GM23248 (cell line): Measurements from ENCODE around the gene ABCG1. TPM values are rescaled to one million over a fixed set of nuclear protein-coding genes. Genes with fewer than 3 reads are reported as not detected.

Experiments
- DNase-seq: peaks from one replicate; pipeline ENCODE4 v3.0.0-alpha.2; 2015
- H2AFZ ChIP-seq: fragments of 200-600 bp; sonication (generic); 2 replicates; pipeline ENCODE4 v1.6.1; 2016; ENCODE audit warnings: antibody characterized with exemption
- H3F3A ChIP-seq: fragments of 200-600 bp; sonication (generic); 2 replicates; pipeline ENCODE4 v1.6.1; 2016; ENCODE audit warnings: mild to moderate bottlenecking, antibody characterized with exemption, mixed run types; ENCODE audit not compliant: insufficient read depth
- H3K27ac ChIP-seq: fragments of 200-600 bp; sonication (generic); 2 replicates; pipeline ENCODE4 v1.5.1; 2016; ENCODE audit warnings: mild to moderate bottlenecking
- H3K27me3 ChIP-seq: fragments of 200-600 bp; sonication (generic); replicated peaks from 2 replicates; pipeline ENCODE4 v1.6.1; 2016; ENCODE audit warnings: mild to moderate bottlenecking; ENCODE audit not compliant: insufficient read depth
- H3K36me3 ChIP-seq: fragments of 200-600 bp; sonication (generic); 2 replicates; pipeline ENCODE4 v1.6.1; 2016; ENCODE audit warnings: low read depth, mild to moderate bottlenecking
- H3K4me1 ChIP-seq: fragments of 200-600 bp; sonication (generic); 2 replicates; pipeline ENCODE4 v1.6.1; 2016; ENCODE audit warnings: mild to moderate bottlenecking; ENCODE audit not compliant: insufficient read depth
- H3K4me2 ChIP-seq: fragments of 200-600 bp; sonication (generic); one replicate; pipeline ENCODE4 v1.6.1; 2016; ENCODE audit warnings: mild to moderate bottlenecking; ENCODE audit not compliant: unreplicated experiment
- H3K4me3 ChIP-seq: fragments of 200-600 bp; sonication (generic); 2 replicates; pipeline ENCODE4 v1.5.1; 2016; ENCODE audit warnings: mild to moderate bottlenecking
- H3K79me2 ChIP-seq: fragments of 200-600 bp; sonication (generic); 2 replicates; pipeline ENCODE4 v1.6.1; 2016; ENCODE audit warnings: mild to moderate bottlenecking; ENCODE audit not compliant: insufficient read depth
- H3K9ac ChIP-seq: fragments of 200-600 bp; sonication (generic); 2 replicates; pipeline ENCODE4 v1.6.1; 2016; ENCODE audit warnings: mild to moderate bottlenecking
- H3K9me2 ChIP-seq: fragments of 200-600 bp; sonication (generic); 2 replicates; pipeline ENCODE4 v1.6.1; 2016; ENCODE audit warnings: mixed run types, mild to moderate bottlenecking, moderate library complexity; ENCODE audit not compliant: insufficient read depth
- H3K9me3 ChIP-seq: fragments of 200-600 bp; sonication (generic); one replicate; pipeline ENCODE4 v1.6.1; 2017; ENCODE audit warnings: low read depth
- H4K20me1 ChIP-seq: fragments of 200-600 bp; sonication (generic); 2 replicates; pipeline ENCODE4 v1.6.0; 2016; ENCODE audit not compliant: insufficient read depth
- EZH2 ChIP-seq: fragments of 200-600 bp; sonication (generic); IDR thresholded peaks from 2 replicates; pipeline ENCODE4 v1.6.1; 2018; ENCODE audit warnings: antibody characterized with exemption, mild to moderate bottlenecking; ENCODE audit not compliant: insufficient read depth, poor library complexity, severe bottlenecking
- EZH2phosphoT487 ChIP-seq: fragments of 200-600 bp; sonication (generic); IDR thresholded peaks from 2 replicates; pipeline ENCODE4 v1.6.1; 2018; ENCODE audit warnings: antibody characterized with exemption, moderate library complexity, mild to moderate bottlenecking, low read depth; ENCODE audit not compliant: insufficient read depth
- WGBS, 2 experiments: methylation state at CpG; one replicate each; pipeline ENCODE4 v1.1.6; 2015 to 2017; ENCODE audit warnings: low lambda C conversion rate in 2 of 2, low coverage in 1 of 2; ENCODE audit errors: missing lambda C conversion rate in 2 of 2; 5-methylcytosine and 5-hydroxymethylcytosine counted together
- in situ Hi-C: fragments of 300-500 bp; cut with MboI; formaldehyde crosslinking; loops from 2 replicates; pipeline ENCODE4 v1.15.0; 2020
- polyA plus RNA-seq: library from polyadenylated mRNA; unstranded; fragments of >200 nt; fragmentation: Nextera tagmentation; extraction: Ambion mirVana; gene quantifications from 2 replicates; pipeline ENCODE4 v1.2.1, GENCODE V29; 2016
- total RNA-seq: library from RNA; depleted of rRNA; stranded (reverse); fragments of >200 nt; shearing (Covaris generic); gene quantifications from 2 replicates; pipeline ENCODE4 v1.2.3, GENCODE V29; 2014

ABCG1 gene
- total and polyA plus RNA-seq, 2 experiments from 2014 or later = 0.08 TPM; not detected in 1

DNA sequence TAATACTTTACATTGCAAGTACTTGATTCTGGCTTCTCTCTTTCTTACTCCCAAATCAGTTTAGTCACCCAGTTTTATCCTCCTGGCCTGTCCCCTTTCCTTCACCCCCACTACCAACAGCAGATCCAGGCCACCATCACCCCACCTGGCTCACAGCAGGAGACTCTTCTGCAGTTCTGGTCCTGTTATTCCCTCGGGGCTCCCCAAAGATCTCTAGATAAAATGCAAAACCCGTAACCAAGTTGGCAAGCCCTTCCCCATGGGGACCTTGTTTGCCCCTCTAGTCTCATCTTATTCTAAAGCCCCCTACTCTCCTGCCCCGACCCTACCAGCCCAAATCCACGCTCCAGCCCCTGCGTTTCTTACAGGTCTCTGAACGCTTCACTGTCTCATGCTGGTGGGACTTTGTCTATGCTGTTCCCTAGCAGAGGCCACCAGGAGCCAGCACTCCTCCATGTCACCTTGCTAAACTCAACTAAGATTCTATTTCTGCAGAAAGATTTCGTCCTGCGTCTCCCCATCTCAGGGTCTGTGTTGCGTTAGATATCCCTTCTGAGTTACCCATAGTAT, 4.0 kb downstream of the ABCG1 start:
- H3K27ac ChIP-seq = no peak overlapping the region
- no peak for DNase-seq
- no peak overlapping the region for H2AFZ ChIP-seq
- no peaks in the 10 kb centered on the region for H3K9me3 ChIP-seq
- no peaks in the 10 kb centered on the region for H4K20me1 ChIP-seq
- 0 out of 2 replicates have a peak, but pooled peaks cover 3% of the 10 kb centered on the region for H3K4me1 ChIP-seq
- H3K4me2 ChIP-seq = no peak overlapping the region
- no peak for TF ChIP-seq EZH2phosphoT487
- no peak for TF ChIP-seq EZH2
- H3K4me3 ChIP-seq = no peak overlapping the region
- H3K9me2 ChIP-seq = no peaks in the 10 kb centered on the region
- H3K79me2 ChIP-seq = no peaks in the 10 kb centered on the region
- no peak overlapping the region for H3K9ac ChIP-seq
- 57 to 58% methylated on average over 9 of the region's 9 CpGs for WGBS, 2 experiments
- H3F3A ChIP-seq = no peaks in the 10 kb centered on the region
- in situ Hi-C loops = no loop called here
- peaks cover 57% of the 10 kb centered on the region for H3K27me3 ChIP-seq
- H3K36me3 ChIP-seq = no peaks in the 10 kb centered on the region

DNA sequence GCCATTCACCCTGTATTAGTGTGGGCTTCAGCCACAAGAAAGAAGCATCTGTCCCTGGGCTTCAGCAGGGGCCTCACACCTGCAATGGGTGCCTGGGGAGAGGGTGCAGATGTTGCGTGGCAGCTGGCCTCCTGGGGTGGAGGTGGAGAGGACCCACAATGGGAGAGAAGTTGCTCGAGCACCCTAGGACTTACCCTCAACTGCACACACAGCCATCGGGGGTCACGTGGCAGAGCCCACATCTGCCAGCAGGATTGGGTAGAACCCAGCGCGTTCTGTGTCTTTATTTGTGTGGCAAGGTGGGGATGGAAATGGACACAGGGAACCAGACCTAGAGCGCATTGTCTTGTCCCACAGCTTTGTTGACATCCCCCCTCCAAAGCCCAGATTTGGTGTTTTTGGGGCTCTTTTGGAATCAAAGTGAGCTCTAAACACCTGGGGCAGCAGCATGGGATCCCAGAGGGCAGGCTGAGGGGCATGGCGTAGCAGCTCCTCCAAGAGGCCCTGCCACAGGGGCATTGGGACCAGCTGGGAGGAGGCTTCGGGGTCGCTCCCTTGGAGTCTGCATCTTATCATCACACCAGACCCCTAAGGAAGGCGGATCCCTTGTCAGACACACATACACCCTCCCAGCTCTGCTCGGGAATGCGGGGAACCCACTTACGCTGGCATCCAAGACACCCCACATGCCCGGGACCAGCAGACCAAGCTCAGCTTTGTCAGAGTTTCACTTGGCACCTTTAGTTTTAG, 5.1 kb downstream of the ABCG1 start:
- H3K79me2 ChIP-seq = no peaks in the 10 kb centered on the region
- no peak overlapping the region for H3K4me3 ChIP-seq
- no peaks in the 10 kb centered on the region for H3F3A ChIP-seq
- H3K9me2 ChIP-seq = no peaks in the 10 kb centered on the region
- H4K20me1 ChIP-seq = no peaks in the 10 kb centered on the region
- H3K9me3 ChIP-seq = no peaks in the 10 kb centered on the region
- H3K9ac ChIP-seq = no peak overlapping the region
- H3K27me3 ChIP-seq = peaks cover 50% of the 10 kb centered on the region
- H2AFZ ChIP-seq = no peak overlapping the region
- no peaks in the 10 kb centered on the region for H3K36me3 ChIP-seq
- DNase-seq = no peak
- H3K4me2 ChIP-seq = no peak overlapping the region
- TF ChIP-seq EZH2phosphoT487 (no peak), EZH2 (no peak)
- in situ Hi-C loops = no loop called here
- 57 to 67% methylated on average over 13 to 14 of the region's 15 CpGs for WGBS, 2 experiments
- H3K4me1 ChIP-seq = 0 out of 2 replicates have a peak, but pooled peaks cover 3% of the 10 kb centered on the region
- H3K27ac ChIP-seq = no peak overlapping the region

DNA sequence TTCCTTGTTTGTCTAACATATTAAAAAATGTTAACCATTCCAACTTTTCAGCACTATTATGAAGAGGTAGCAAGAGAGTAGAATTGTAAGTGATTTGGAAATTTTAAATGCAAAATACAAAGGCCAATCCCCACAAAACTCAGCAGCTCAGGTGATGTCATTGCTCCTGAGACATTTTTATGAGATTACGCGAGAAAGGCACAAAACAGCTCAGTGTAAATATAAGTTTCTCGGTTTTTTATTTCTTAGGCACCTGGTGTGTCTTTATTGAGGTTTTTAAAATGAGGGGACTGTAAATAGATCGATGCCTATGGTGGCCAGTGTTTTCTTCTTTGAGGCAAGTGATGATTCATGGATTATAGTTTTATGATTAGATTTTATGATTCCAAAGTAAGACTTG, 6.1 kb downstream of the ABCG1 start:
- H3K4me3 ChIP-seq = no peak overlapping the region

DNA sequence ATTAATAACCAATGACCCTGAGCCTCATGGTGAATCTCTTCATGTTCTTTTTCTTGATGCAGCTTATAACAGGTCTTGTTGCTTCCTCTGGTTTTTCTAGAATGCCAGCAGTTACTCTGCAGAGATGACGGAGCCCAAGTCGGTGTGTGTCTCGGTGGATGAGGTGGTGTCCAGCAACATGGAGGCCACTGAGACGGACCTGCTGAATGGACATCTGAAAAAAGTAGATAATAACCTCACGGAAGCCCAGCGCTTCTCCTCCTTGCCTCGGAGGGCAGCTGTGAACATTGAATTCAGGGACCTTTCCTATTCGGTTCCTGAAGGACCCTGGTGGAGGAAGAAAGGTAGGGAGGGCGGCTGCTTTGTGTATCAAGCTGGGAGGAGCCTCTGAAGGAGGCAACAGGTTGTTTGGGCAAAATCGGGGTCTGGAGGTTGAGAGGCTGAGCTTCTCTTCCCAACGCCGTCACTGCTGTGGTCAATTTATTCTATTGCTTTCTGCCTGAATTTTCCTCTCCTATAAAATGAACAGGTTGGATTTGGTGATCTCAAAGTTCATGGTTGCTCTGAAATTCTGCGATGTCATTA, 6.7 kb downstream of the ABCG1 start:
- 0 out of 2 replicates have a peak, but pooled peaks cover 3% of the 10 kb centered on the region for H3K4me1 ChIP-seq
- 66 to 71% methylated on average over 13 of the region's 13 CpGs for WGBS, 2 experiments
- TF ChIP-seq EZH2phosphoT487 = no peak
- no peak for TF ChIP-seq EZH2
- H3K9me3 ChIP-seq = no peaks in the 10 kb centered on the region
- no peak overlapping the region for H3K4me3 ChIP-seq
- no peaks in the 10 kb centered on the region for H4K20me1 ChIP-seq
- no peak overlapping the region for H3K4me2 ChIP-seq
- no peaks in the 10 kb centered on the region for H3F3A ChIP-seq
- H3K79me2 ChIP-seq = no peaks in the 10 kb centered on the region
- no peak for DNase-seq
- H3K27ac ChIP-seq = no peak overlapping the region
- no peak overlapping the region for H3K9ac ChIP-seq
- no peaks in the 10 kb centered on the region for H3K36me3 ChIP-seq
- in situ Hi-C loops = no loop called here
- no peak overlapping the region for H2AFZ ChIP-seq
- peaks cover 35% of the 10 kb centered on the region for H3K27me3 ChIP-seq
- no peaks in the 10 kb centered on the region for H3K9me2 ChIP-seq

More for the DNA sequence above, 6.1 kb downstream of the ABCG1 start:
- in situ Hi-C loops = no loop called here
- Histone ChIP-seq H3K9ac (no peak overlapping the region), H3K9me2 (no peaks in the 10 kb centered on the region), H3K4me2 (no peak overlapping the region), H3K4me1 (0 out of 2 replicates have a peak, but pooled peaks cover 3% of the 10 kb centered on the region), H3K36me3 (no peaks in the 10 kb centered on the region), H4K20me1 (no peaks in the 10 kb centered on the region), H3K27me3 (peaks cover 40% of the 10 kb centered on the region), H3K9me3 (no peaks in the 10 kb centered on the region), H3K79me2 (no peaks in the 10 kb centered on the region), H2AFZ (no peak overlapping the region), H3F3A (no peaks in the 10 kb centered on the region), H3K27ac (no peak overlapping the region)
- DNase-seq = no peak
- TF ChIP-seq EZH2phosphoT487 = no peak
- WGBS, 2 experiments = 63 to 73% methylated on average over 4 of the region's 4 CpGs
